Neural crest cell (in vitro differentiated cells): ENCODE results near the gene SLPI. TPM values are rescaled to one million over a fixed set of nuclear protein-coding genes. Genes with fewer than 3 reads are reported as not detected.

Experiments used
- DNase-seq: peaks from one replicate; pipeline ENCODE4 v3.0.0; 2021; ENCODE audit warnings: low read depth, mixed read lengths, low spot score
- H3K27ac Mint-ChIP-seq: one replicate; pipeline ENCODE4 v1.8.0; 2021; ENCODE audit warnings: mild to moderate bottlenecking, mixed read lengths; ENCODE audit not compliant: unreplicated experiment
- H3K27me3 Mint-ChIP-seq: 2 replicates; pipeline ENCODE4 v1.8.0; 2021; ENCODE audit warnings: low read depth, mild to moderate bottlenecking, mixed read lengths
- H3K36me3 Mint-ChIP-seq: 2 replicates; pipeline ENCODE4 v1.8.0; 2021; ENCODE audit warnings: low read depth, mild to moderate bottlenecking, mixed read lengths
- H3K4me1 Mint-ChIP-seq: 2 replicates; pipeline ENCODE4 v1.8.0; 2021; ENCODE audit warnings: mixed read lengths
- H3K4me3 Mint-ChIP-seq: one replicate; pipeline ENCODE4 v1.8.0; 2021; ENCODE audit warnings: mild to moderate bottlenecking, mixed read lengths
- H3K9me3 Mint-ChIP-seq: 2 replicates; pipeline ENCODE4 v1.8.0; 2021; ENCODE audit warnings: mixed read lengths
- CTCF ChIP-seq: fragments of 200-600 bp; sonication (generic); conservative IDR thresholded peaks from 2 replicates; pipeline ENCODE4 v1.5.0; 2021; ENCODE audit warnings: antibody characterized with exemption, mild to moderate bottlenecking
- total RNA-seq: library from RNA; stranded (reverse); gene quantifications from 2 replicates; pipeline ENCODE4 v1.2.1, GENCODE V29; 2021

The SLPI gene
- total RNA-seq, 1 donor from 2014 or later = not detected

GRCh38 chr20:45258259-45258658 lies 3.9 kb upstream of the SLPI start:
- H3K4me3 Mint-ChIP-seq = no peak overlapping the region
- no peak for TF ChIP-seq CTCF
- no peak overlapping the region for H3K27ac Mint-ChIP-seq
- DNase-seq = no peak
- peaks cover 5% of the 10 kb centered on the region for H3K27me3 Mint-ChIP-seq
- no peaks in the 10 kb centered on the region for H3K36me3 Mint-ChIP-seq
- peaks cover 29% of the 10 kb centered on the region for H3K4me1 Mint-ChIP-seq
- H3K9me3 Mint-ChIP-seq = no peaks in the 10 kb centered on the region

- peaks cover 29% of the 10 kb centered on the region for H3K4me1 Mint-ChIP-seq
- no peaks in the 10 kb centered on the region for H3K9me3 Mint-ChIP-seq
- no peak overlapping the region for H3K4me3 Mint-ChIP-seq
- H3K27me3 Mint-ChIP-seq = peaks cover 5% of the 10 kb centered on the region
- H3K27ac Mint-ChIP-seq = no peak overlapping the region
- DNase-seq = no peak
- no peaks in the 10 kb centered on the region for H3K36me3 Mint-ChIP-seq
- no peak for TF ChIP-seq CTCF
These were observed 3.3 kb upstream of the SLPI start for GRCh38 chr20:45257711-45258110.

GRCh38 chr20:45257161-45257560 lies 2.8 kb upstream of the SLPI start:
- Mint-ChIP-seq H3K36me3 (no peaks in the 10 kb centered on the region), H3K4me3 (no peak overlapping the region), H3K27me3 (peaks cover 5% of the 10 kb centered on the region), H3K4me1 (peaks cover 29% of the 10 kb centered on the region), H3K27ac (no peak overlapping the region), H3K9me3 (no peaks in the 10 kb centered on the region)
- TF ChIP-seq CTCF = no peak
- no peak for DNase-seq

- no peak for DNase-seq
- Mint-ChIP-seq H3K27me3 (peaks cover 38% of the 10 kb centered on the region), H3K36me3 (no peaks in the 10 kb centered on the region), H3K4me3 (no peak overlapping the region), H3K4me1 (peaks cover 12% of the 10 kb centered on the region), H3K9me3 (no peaks in the 10 kb centered on the region), H3K27ac (no peak overlapping the region)
- no peak for TF ChIP-seq CTCF
These were observed 1.1 kb downstream of the SLPI start for GRCh38 chr20:45253261-45253660.

- Mint-ChIP-seq H3K27ac (peak overlapping the region; percentile 81), H3K9me3 (no peaks in the 10 kb centered on the region), H3K4me1 (peaks cover 4% of the 10 kb centered on the region), H3K4me3 (no peak overlapping the region), H3K27me3 (peaks cover 51% of the 10 kb centered on the region), H3K36me3 (no peaks in the 10 kb centered on the region)
- no peak for DNase-seq
- no peak for TF ChIP-seq CTCF
These were observed 2.3 kb downstream of the SLPI start for GRCh38 chr20:45251884-45252560.
